ENCODE data around the gene HOXC5. TPM values are rescaled to one million over a fixed set of nuclear protein-coding genes. Genes with fewer than 3 reads are reported as not detected.

The HOXC5 gene
- total RNA-seq, 6 experiments from 2014 or later = not detected

DNA sequence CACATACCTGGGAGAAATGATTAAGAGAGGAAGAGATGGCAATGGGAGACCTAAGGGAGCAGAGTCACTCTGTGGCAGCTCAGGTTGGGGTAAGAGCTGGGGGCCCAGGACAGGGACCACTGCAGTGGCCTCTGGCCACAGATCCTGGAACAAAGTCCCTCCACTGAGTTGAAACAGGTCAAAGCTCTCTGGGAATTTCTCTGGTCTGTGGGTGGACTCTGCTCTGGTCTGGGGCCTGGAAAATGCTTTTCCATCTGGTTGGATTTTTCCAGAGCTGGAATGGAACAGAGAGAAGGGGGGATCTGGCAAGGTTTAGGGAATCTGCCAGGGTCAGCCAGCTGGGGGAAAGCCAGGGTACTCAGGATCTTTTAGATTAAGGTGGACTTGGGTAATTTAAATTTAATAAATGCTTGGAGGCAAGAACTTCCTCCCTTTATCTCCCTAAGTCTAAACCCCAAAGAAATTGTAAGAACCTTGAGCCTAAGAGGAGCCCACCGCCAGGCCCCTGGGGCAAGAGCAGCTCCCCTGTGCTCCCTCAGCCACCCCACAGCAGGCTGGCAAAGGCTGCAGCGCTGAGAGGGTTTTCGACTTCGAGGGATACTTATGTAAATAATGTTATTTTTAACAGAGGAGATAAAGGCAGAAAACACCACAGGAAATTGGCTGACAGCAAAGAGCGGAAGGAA is 44.2 kb upstream of the HOXC5 start:
- no peak for ATAC-seq
- intact Hi-C loops (cut with DNase I) = no loop called here
- H3K9me3 ChIP-seq = no peaks in the 10 kb centered on the region
- H3K27me3 ChIP-seq = peaks cover 11 to 71% of the 10 kb centered on the region in 2 donors
- peaks cover 0 to 4% (median 0%) of the 10 kb centered on the region in 4 donors for H3K4me1 ChIP-seq
- DNase-seq = no peak
- H3K27ac ChIP-seq = no peak overlapping the region
- WGBS (ENCODE audit: insufficient coverage, low coverage, low lambda C conversion rate, missing lambda C conversion rate) = 12% methylated on average over 5 of the region's 5 CpGs
- TF ChIP-seq, protein P1, sequence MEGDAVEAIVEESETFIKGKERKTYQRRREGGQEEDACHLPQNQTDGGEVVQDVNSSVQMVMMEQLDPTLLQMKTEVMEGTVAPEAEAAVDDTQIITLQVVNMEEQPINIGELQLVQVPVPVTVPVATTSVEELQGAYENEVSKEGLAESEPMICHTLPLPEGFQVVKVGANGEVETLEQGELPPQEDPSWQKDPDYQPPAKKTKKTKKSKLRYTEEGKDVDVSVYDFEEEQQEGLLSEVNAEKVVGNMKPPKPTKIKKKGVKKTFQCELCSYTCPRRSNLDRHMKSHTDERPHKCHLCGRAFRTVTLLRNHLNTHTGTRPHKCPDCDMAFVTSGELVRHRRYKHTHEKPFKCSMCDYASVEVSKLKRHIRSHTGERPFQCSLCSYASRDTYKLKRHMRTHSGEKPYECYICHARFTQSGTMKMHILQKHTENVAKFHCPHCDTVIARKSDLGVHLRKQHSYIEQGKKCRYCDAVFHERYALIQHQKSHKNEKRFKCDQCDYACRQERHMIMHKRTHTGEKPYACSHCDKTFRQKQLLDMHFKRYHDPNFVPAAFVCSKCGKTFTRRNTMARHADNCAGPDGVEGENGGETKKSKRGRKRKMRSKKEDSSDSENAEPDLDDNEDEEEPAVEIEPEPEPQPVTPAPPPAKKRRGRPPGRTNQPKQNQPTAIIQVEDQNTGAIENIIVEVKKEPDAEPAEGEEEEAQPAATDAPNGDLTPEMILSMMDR (IDR thresholded peaks at IDR 0.05) = no peak
- TF ChIP-seq POLR2A (IDR thresholded peaks at IDR 0.05) = no peak
- no peak overlapping the region for H3K4me3 ChIP-seq
- no peaks in the 10 kb centered on the region for H3K36me3 ChIP-seq

DNA sequence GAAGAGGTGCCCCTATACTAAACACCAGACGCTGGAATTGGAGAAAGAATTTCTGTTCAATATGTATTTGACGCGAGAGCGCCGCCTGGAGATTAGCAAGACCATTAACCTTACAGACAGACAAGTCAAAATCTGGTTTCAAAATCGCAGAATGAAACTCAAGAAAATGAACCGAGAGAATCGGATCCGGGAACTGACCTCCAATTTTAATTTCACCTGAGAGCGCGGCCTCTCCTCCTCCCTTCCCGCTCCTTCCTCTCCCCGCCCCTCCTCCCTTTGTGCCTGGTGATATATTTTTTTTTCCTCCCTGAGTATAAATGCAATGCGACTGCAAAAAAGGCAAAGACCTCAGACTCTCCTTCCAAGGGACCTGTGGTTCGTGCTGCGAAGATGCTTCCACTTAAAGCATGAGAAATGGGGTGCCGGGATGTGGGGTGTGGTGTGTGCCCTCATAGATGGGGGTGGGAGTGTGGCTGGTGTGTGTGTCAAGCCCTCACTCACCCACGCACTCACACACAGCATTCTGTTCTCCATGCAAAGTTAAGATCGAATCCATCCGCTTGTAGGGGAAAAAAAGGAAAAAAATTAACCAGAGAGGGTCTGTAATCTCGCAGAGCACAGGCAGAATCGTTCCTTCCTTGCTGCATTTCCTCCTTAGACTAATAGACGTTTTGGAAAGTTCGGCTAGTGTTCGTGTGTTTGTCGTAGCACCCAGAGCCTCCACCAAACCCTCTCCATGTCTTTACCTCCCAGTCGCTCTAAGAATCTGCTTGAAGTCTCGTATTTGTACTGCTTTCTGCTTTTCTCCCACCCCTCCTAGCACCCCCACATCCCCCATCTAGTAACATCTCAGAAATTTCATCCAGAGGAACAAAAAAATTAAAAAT is 43.4 kb upstream of the HOXC5 start:
- TF ChIP-seq, protein P1 (IDR thresholded peaks at IDR 0.05) = peak; percentile 28 to 47 (median 40)
- no peak for TF ChIP-seq POLR2A (IDR thresholded peaks at IDR 0.05)
- ATAC-seq = peak in 2 of 4 donors; percentile 32 to 37
- no peak for DNase-seq

DNA sequence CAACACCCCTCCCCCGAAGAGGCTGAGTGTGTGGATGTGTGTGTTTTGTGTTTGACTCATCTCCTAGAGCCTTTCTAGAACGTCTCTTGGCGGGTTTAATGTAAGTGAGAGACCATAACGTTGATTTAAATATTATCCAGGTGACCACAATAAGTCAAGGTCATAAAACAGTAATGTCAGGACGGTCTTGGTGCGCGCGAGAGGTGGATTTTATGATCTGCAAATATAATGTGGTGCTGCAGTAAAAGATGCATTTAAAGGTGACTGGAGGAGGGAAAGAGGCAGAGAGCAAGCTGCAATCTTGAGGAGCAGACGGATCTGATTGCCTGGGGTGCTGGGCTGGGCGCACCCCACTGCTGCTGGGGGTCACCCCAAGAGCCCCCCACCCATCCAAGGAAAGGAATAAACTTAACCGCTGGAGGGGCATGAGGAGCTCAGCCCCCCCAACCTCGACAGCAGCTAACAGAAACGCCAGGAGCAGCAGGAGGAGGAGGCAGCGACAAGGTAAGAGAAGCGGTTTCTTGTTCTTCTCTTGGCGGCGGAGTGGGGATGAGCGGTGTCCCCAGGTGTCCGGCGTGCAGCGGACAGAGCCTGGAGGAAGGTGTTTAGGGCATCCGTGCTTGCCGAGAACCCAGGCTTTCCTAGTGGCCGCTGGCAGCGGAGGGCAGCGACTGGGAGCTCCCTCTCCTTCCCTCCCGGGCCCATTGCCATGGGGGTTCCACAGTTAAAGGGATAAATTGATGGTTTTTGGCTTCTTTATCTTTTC is 42.4 kb upstream of the HOXC5 start:
- ATAC-seq = no peak
- Histone ChIP-seq H3K27ac (no peak overlapping the region), H3K4me3 (no peak overlapping the region), H3K9me3 (no peaks in the 10 kb centered on the region), H3K36me3 (no peaks in the 10 kb centered on the region), H3K27me3 (peaks cover 8 to 72% of the 10 kb centered on the region in 2 donors), H3K4me1 (peaks cover 0 to 20% (median 2%) of the 10 kb centered on the region in 4 donors)
- TF ChIP-seq, protein P1 (IDR thresholded peaks at IDR 0.05) = no peak
- TF ChIP-seq POLR2A (IDR thresholded peaks at IDR 0.05) = no peak
- no peak for DNase-seq
- WGBS (ENCODE audit: insufficient coverage, low coverage, low lambda C conversion rate, missing lambda C conversion rate) = 4% methylated on average over 14 of the region's 27 CpGs
- intact Hi-C loops (cut with DNase I) = no loop called here

More for the DNA sequence above, 43.4 kb upstream of the HOXC5 start:
- Histone ChIP-seq H3K27ac (no peak overlapping the region), H3K9me3 (no peaks in the 10 kb centered on the region), H3K4me1 (peaks cover 0 to 9% (median 2%) of the 10 kb centered on the region in 4 donors), H3K4me3 (no peak overlapping the region), H3K36me3 (no peaks in the 10 kb centered on the region), H3K27me3 (peaks cover 5 to 71% of the 10 kb centered on the region in 2 donors)
- 4% methylated on average over 25 of the region's 28 CpGs for WGBS (ENCODE audit: insufficient coverage, low coverage, low lambda C conversion rate, missing lambda C conversion rate)
- intact Hi-C loops (cut with DNase I) = no loop called here

DNA sequence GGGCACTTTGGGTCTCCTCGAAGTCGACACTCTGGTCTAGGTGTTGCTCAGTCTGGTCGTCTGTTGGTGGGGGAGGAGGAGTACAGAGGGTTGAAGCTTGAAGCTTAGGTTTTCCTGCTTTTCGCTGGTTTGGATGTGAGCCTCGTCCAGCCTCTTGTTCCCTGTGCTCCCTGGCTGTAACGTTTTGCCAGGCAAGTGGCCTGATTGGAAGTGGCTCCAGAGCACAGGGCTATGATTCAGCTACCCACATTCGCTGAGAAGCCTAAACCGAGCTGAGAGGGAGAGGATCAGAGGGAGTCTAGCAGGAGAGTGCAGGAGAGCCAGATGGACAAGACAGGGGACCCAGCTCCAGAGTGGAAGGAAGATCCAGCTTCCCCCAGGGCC is 41.8 kb upstream of the HOXC5 start:
- TF ChIP-seq, protein P1 (IDR thresholded peaks at IDR 0.05) = no peak
- TF ChIP-seq POLR2A (IDR thresholded peaks at IDR 0.05) = no peak
- H3K9me3 ChIP-seq = no peaks in the 10 kb centered on the region
- intact Hi-C loops (cut with DNase I) = no loop called here
- DNase-seq (no peak), ATAC-seq (no peak)
- peaks cover 4 to 69% of the 10 kb centered on the region in 2 donors for H3K27me3 ChIP-seq
- H3K4me1 ChIP-seq = peaks cover 0 to 18% (median 2%) of the 10 kb centered on the region in 4 donors
- no peaks in the 10 kb centered on the region for H3K36me3 ChIP-seq
- no peak overlapping the region for H3K27ac ChIP-seq
- H3K4me3 ChIP-seq = no peak overlapping the region
- WGBS (ENCODE audit: insufficient coverage, low coverage, low lambda C conversion rate, missing lambda C conversion rate) = 1% methylated on average over 6 of the region's 8 CpGs
